ENCODE measurements around the gene FOXF1. TPM values are rescaled to one million over a fixed set of nuclear protein-coding genes. Genes with fewer than 3 reads are reported as not detected.

The FOXF1 gene
- total RNA-seq, 1 donor from 2014 or later = not detected

GRCh38 chr16:86534779-86535615 is 24.7 kb downstream of the FOXF1 start:
- Mint-ChIP-seq H3K4me1 (ENCODE audit: unreplicated experiment) (no peaks in the 10 kb centered on the region), H3K36me3 (ENCODE audit: unreplicated experiment) (peaks cover 6% of the 10 kb centered on the region), H3K27me3 (ENCODE audit: unreplicated experiment) (peaks cover 10% of the 10 kb centered on the region), H3K4me3 (ENCODE audit: unreplicated experiment) (no peak overlapping the region), H3K27ac (ENCODE audit: unreplicated experiment) (no peak overlapping the region), H3K9me3 (ENCODE audit: unreplicated experiment) (no peaks in the 10 kb centered on the region)
- TF ChIP-seq CTCF (IDR thresholded peaks at IDR 0.05) = no peak
- DNase-seq (ENCODE audit: extremely low spot score, unreplicated experiment) = no peak

- H3K27me3 Mint-ChIP-seq (ENCODE audit: unreplicated experiment) = peaks cover 7% of the 10 kb centered on the region
- H3K9me3 Mint-ChIP-seq (ENCODE audit: unreplicated experiment) = no peaks in the 10 kb centered on the region
- DNase-seq (ENCODE audit: extremely low spot score, unreplicated experiment) = no peak
- H3K4me3 Mint-ChIP-seq (ENCODE audit: unreplicated experiment) = no peak overlapping the region
- H3K27ac Mint-ChIP-seq (ENCODE audit: unreplicated experiment) = no peak overlapping the region
- H3K4me1 Mint-ChIP-seq (ENCODE audit: unreplicated experiment) = no peaks in the 10 kb centered on the region
- no peak for TF ChIP-seq CTCF (IDR thresholded peaks at IDR 0.05)
- H3K36me3 Mint-ChIP-seq (ENCODE audit: unreplicated experiment) = peaks cover 6% of the 10 kb centered on the region
Observed at GRCh38 chr16:86536621-86537020, 26.3 kb downstream of the FOXF1 start.

- TF ChIP-seq CTCF (IDR thresholded peaks at IDR 0.05) = no peak
- Mint-ChIP-seq H3K4me3 (ENCODE audit: unreplicated experiment) (no peak overlapping the region), H3K4me1 (ENCODE audit: unreplicated experiment) (no peaks in the 10 kb centered on the region), H3K27ac (ENCODE audit: unreplicated experiment) (no peak overlapping the region), H3K27me3 (ENCODE audit: unreplicated experiment) (peaks cover 7% of the 10 kb centered on the region), H3K36me3 (ENCODE audit: unreplicated experiment) (peaks cover 6% of the 10 kb centered on the region), H3K9me3 (ENCODE audit: unreplicated experiment) (no peaks in the 10 kb centered on the region)
- DNase-seq (ENCODE audit: extremely low spot score, unreplicated experiment) = no peak
Observed at GRCh38 chr16:86537486-86537885, 27.2 kb downstream of the FOXF1 start.

GRCh38 chr16:86538196-86538780 is 28.0 kb downstream of the FOXF1 start:
- Mint-ChIP-seq H3K27ac (ENCODE audit: unreplicated experiment) (no peak overlapping the region), H3K9me3 (ENCODE audit: unreplicated experiment) (no peaks in the 10 kb centered on the region), H3K4me1 (ENCODE audit: unreplicated experiment) (no peaks in the 10 kb centered on the region), H3K4me3 (ENCODE audit: unreplicated experiment) (no peak overlapping the region), H3K27me3 (ENCODE audit: unreplicated experiment) (peaks cover 7% of the 10 kb centered on the region), H3K36me3 (ENCODE audit: unreplicated experiment) (peaks cover 6% of the 10 kb centered on the region)
- TF ChIP-seq CTCF (IDR thresholded peaks at IDR 0.05) = no peak
- DNase-seq (ENCODE audit: extremely low spot score, unreplicated experiment) = no peak

GRCh38 chr16:86540894-86541293 is 30.6 kb downstream of the FOXF1 start:
- no peak for TF ChIP-seq CTCF (IDR thresholded peaks at IDR 0.05)
- Mint-ChIP-seq H3K36me3 (ENCODE audit: unreplicated experiment) (peaks cover 9% of the 10 kb centered on the region), H3K27me3 (ENCODE audit: unreplicated experiment) (peaks cover 18% of the 10 kb centered on the region), H3K4me1 (ENCODE audit: unreplicated experiment) (no peaks in the 10 kb centered on the region), H3K9me3 (ENCODE audit: unreplicated experiment) (no peaks in the 10 kb centered on the region), H3K4me3 (ENCODE audit: unreplicated experiment) (no peak overlapping the region), H3K27ac (ENCODE audit: unreplicated experiment) (no peak overlapping the region)
- no peak for DNase-seq (ENCODE audit: extremely low spot score, unreplicated experiment)
